Activated T-cell treated with anti-CD3 and anti-CD28 coated beads, Interleukin-2, amount 50 U/mL, for 72 hours (primary cell): Measurements from ENCODE around the gene KCND3. TPM values are rescaled to one million over a fixed set of nuclear protein-coding genes. Genes with fewer than 3 reads are reported as not detected.

ENCODE experiments used
- ATAC-seq, 2 donors: fragments of 150-1000 bp; cut with Tn5 transposase; replicated peaks in 1 of 2; 2 replicates each; pipeline ENCODE4 v1.10.0; 2021; ENCODE audit warnings: moderate library complexity in 2 of 2, mild to moderate bottlenecking in 1 of 2
- DNase-seq, 2 donors: peaks; one replicate each; pipeline ENCODE4 v3.0.0; 2021 to 2022; ENCODE audit warnings: mixed read lengths in 1 of 2
- H3K27ac Mint-ChIP-seq: one replicate; pipeline ENCODE4 v1.8.0; 2022; ENCODE audit warnings: mild to moderate bottlenecking, moderate library complexity, mixed read lengths
- H3K27me3 Mint-ChIP-seq: one replicate; pipeline ENCODE4 v1.8.0; 2022; ENCODE audit warnings: low read depth, mixed read lengths
- H3K36me3 Mint-ChIP-seq, 2 donors: one replicate each; pipeline ENCODE4 v1.8.0; 2022; ENCODE audit warnings: mixed read lengths in 2 of 2, mild to moderate bottlenecking in 1 of 2; ENCODE audit not compliant: insufficient read depth in 2 of 2
- H3K4me1 Mint-ChIP-seq: one replicate; pipeline ENCODE4 v1.8.0; 2022; ENCODE audit warnings: low read depth, mixed read lengths
- H3K4me3 Mint-ChIP-seq, 2 donors: one replicate each; pipeline ENCODE4 v1.8.0; 2022; ENCODE audit warnings: mild to moderate bottlenecking in 2 of 2, mixed read lengths in 2 of 2, moderate library complexity in 2 of 2
- H3K9me3 Mint-ChIP-seq, 2 donors: one replicate each; pipeline ENCODE4 v1.8.0; 2022; ENCODE audit warnings: mixed read lengths in 2 of 2
- total RNA-seq, 2 donors: library from RNA; stranded (reverse); gene quantifications; one replicate each; pipeline ENCODE4 v1.2.3, GENCODE V29; 2022

The KCND3 gene
- total RNA-seq, 2 donors from 2014 or later, result not detected

DNA sequence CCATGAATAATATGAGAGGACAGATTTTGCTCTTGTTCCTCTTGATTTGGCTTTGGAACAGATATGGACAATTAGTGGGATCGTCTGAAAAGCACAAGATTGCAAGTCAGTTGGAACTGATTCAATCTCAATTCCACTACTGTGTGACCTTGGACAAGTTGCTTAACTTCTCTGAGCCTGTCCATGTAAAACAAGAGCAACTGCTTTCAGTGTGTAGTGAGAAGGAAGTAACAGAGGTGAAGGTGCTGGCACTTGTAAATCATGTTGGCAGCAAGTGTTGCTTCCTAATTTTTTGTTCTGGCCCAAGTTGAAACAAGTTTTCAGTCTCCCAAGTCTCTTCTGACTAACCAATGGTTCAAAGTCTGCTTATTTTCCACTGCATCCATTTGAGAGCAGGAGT lies 265.6 kb downstream of the KCND3 start:
- ATAC-seq, result no peak
- peaks cover 5% of the 10 kb centered on the region for H3K4me1 Mint-ChIP-seq
- DNase-seq, result no peak

DNA sequence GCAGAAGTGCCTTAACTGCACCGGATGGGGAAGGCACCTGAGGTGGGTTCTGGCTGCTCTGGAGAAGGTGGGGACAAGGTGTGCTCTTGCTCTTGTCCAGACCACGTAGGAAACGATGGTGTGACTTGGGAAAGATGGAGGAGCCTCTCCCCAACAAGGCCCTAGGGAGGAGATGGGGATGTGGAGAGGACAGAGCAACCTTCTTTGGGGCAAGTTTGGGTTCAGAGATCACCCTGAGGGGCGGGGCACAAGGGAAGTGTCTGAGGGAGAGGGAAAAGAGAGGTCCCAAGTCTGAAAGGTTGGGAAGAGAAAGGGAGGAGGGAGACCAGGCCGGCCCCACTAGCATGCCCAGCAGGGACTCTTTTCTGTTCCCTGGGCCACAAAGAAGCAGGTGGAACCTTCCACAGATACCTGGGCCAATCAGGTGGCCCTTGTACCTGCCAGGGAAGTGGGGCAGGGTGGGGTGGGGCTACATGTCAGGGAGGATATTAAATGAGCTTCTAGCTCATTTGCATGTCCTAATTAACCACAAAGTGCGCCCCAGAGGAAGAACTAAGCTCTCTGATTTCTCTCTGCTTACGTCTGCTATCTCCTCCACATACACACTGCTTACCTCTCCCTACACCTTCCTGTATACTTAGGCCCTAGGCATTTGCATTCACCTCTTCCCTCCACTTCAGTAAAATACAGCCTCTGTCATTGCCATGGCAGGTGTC lies 266.2 kb downstream of the KCND3 start:
- H3K4me3 Mint-ChIP-seq, result no peak overlapping the region
- peak overlapping the region; percentile 5 for H3K27ac Mint-ChIP-seq
- no peak for ATAC-seq
- no peaks in the 10 kb centered on the region for H3K36me3 Mint-ChIP-seq
- DNase-seq, result no peak
- H3K27me3 Mint-ChIP-seq, result no peaks in the 10 kb centered on the region
- peaks cover 5% of the 10 kb centered on the region for H3K4me1 Mint-ChIP-seq
- no peaks in the 10 kb centered on the region for H3K9me3 Mint-ChIP-seq

More for the DNA sequence above, 265.6 kb downstream of the KCND3 start:
- Mint-ChIP-seq H3K4me3 (no peak overlapping the region), H3K27ac (no peak overlapping the region), H3K9me3 (no peaks in the 10 kb centered on the region), H3K36me3 (no peaks in the 10 kb centered on the region), H3K27me3 (no peaks in the 10 kb centered on the region)

GRCh38 chr1:111720977-111721786 lies 268.3 kb downstream of the KCND3 start:
- no peak for DNase-seq
- H3K4me1 Mint-ChIP-seq, result peaks cover 5% of the 10 kb centered on the region
- H3K4me3 Mint-ChIP-seq, result no peak overlapping the region
- ATAC-seq, result peak; percentile 4
- H3K27me3 Mint-ChIP-seq, result no peaks in the 10 kb centered on the region
- peak overlapping the region; percentile 45 for H3K27ac Mint-ChIP-seq
- H3K9me3 Mint-ChIP-seq, result no peaks in the 10 kb centered on the region
- peaks cover 0 to 4% of the 10 kb centered on the region in 2 donors for H3K36me3 Mint-ChIP-seq

Other genes starting within 250 kb of the KCND3 start
- gene DDX20, start 233.8 kb downstream of the KCND3 start, total RNA-seq, result 10 to 100 TPM; 13.3 to 15.8 TPM